HG02571 (cell line): ENCODE data around the gene SEMA4B.
"Not testable (repeated sequence)": the region's sequence is repeated elsewhere in the genome, so short reads cannot be mapped to it uniquely, and the experiment has no call there.

Source experiments
- ATAC-seq: cut with Tn5 transposase; IDR thresholded peaks from one replicate; pipeline ENCODE4 v1.9.1; 2021; ENCODE audit warnings: mild to moderate bottlenecking, moderate library complexity; ENCODE audit not compliant: unreplicated experiment

The SEMA4B gene

GRCh38 chr15:90201130-90201943 lies at the start of gene SEMA4B:
TSS of gene SEMA4B (plus strand) at chr15:90201330. CDS start at chr15:90201579, 249 bp downstream.
- peak; percentile 75 for ATAC-seq

- no peak for ATAC-seq
Measured at GRCh38 chr15:90151989-90152645, 49.0 kb upstream of the SEMA4B start.

- no peak for ATAC-seq
Measured at GRCh38 chr15:90153658-90154057, 47.5 kb upstream of the SEMA4B start.

GRCh38 chr15:90154246-90154645 lies 46.9 kb upstream of the SEMA4B start:
- no peak for ATAC-seq

- ATAC-seq: no peak
Measured at GRCh38 chr15:90154861-90155626, 46.1 kb upstream of the SEMA4B start.

GRCh38 chr15:90159213-90159612 lies 41.9 kb upstream of the SEMA4B start:
- ATAC-seq: no peak

- ATAC-seq: no peak
Measured at GRCh38 chr15:90160781-90161727, 40.1 kb upstream of the SEMA4B start.

- peak; percentile 66 for ATAC-seq
Measured at GRCh38 chr15:90161950-90162361, 39.2 kb upstream of the SEMA4B start.

GRCh38 chr15:90162956-90163355 lies 38.2 kb upstream of the SEMA4B start:
- no peak for ATAC-seq

GRCh38 chr15:90164239-90164638 lies 36.9 kb upstream of the SEMA4B start:
- not testable (repeated sequence) for ATAC-seq

GRCh38 chr15:90165157-90165556 lies 36.0 kb upstream of the SEMA4B start:
- no peak for ATAC-seq

GRCh38 chr15:90165659-90166489 lies 35.3 kb upstream of the SEMA4B start:
- ATAC-seq: no peak

GRCh38 chr15:90167121-90167520 lies 34.0 kb upstream of the SEMA4B start:
- no peak for ATAC-seq

GRCh38 chr15:90171623-90172022 lies 29.5 kb upstream of the SEMA4B start:
- ATAC-seq: no peak

GRCh38 chr15:90173372-90173771 lies 27.8 kb upstream of the SEMA4B start:
- no peak for ATAC-seq

- ATAC-seq: no peak
Measured at GRCh38 chr15:90174140-90174875, 26.8 kb upstream of the SEMA4B start.

GRCh38 chr15:90177012-90177411 lies 24.1 kb upstream of the SEMA4B start:
- ATAC-seq: no peak

- ATAC-seq: no peak
Measured at GRCh38 chr15:90178468-90179435, 22.4 kb upstream of the SEMA4B start.
